ES-I3 (cell line): ENCODE measurements around the gene AMPH.

Source experiments
- H3K36me3 ChIP-seq: 2 replicates; pipeline ENCODE4 v1.6.1; 2013; ENCODE audit warnings: mild to moderate bottlenecking, low read length, control low read depth, moderate library complexity; ENCODE audit not compliant: insufficient read depth
- H3K4me1 ChIP-seq: 2 replicates; pipeline ENCODE4 v1.6.1; 2013; ENCODE audit warnings: mild to moderate bottlenecking, control low read depth, low read length; ENCODE audit not compliant: insufficient read depth
- H3K9ac ChIP-seq: 2 replicates; pipeline ENCODE4 v1.6.1; 2013; ENCODE audit warnings: low read depth, mild to moderate bottlenecking, low read length, moderate library complexity
- H3K9me3 ChIP-seq: 2 replicates; pipeline ENCODE4 v1.6.1; 2013; ENCODE audit warnings: mild to moderate bottlenecking, low read length, moderate library complexity; ENCODE audit not compliant: control insufficient read depth, insufficient read depth

The AMPH gene

DNA sequence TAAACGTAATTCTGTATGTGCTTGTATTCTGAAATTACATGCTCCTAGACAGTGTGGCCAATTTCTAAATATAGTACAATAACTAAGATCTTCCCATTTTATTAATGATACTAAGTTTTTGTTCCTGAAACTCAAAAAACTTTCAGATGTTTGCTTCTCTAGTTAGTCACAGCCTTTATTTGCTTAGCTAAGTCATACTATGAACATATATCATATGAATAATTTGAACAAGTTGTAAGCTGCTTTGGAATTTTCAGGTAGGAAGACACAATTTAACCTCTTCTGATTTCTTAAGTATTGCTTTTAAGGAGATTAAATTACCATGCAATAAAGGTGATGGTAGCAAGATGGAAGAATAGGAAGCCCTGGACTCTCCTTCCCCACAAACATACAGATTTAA is 148.7 kb downstream of the AMPH start:
- no peaks in the 10 kb centered on the region for H3K9me3 ChIP-seq
- H3K36me3 ChIP-seq = no peaks in the 10 kb centered on the region
- no peak overlapping the region for H3K9ac ChIP-seq
- no peaks in the 10 kb centered on the region for H3K4me1 ChIP-seq

DNA sequence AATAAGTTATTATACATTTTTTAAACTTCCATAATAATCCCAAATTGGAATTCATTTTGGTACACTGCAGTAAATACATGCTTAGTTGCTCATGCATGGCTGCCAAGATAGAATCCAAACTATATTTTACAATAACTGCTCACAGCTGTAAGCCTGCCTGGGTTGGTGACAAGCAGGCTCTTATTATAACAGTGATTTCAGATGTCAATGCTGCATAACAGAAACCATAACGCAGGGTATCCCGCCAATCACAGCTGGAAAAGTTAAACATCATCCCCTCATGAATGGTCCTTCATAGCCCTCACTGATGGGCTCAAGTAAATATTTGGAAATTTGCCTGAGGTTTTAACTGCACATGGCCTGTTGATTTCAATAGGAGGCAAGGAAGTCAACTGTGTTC is 149.8 kb downstream of the AMPH start:
- Histone ChIP-seq H3K9me3 (no peaks in the 10 kb centered on the region), H3K9ac (no peak overlapping the region), H3K36me3 (no peaks in the 10 kb centered on the region), H3K4me1 (no peaks in the 10 kb centered on the region)

DNA sequence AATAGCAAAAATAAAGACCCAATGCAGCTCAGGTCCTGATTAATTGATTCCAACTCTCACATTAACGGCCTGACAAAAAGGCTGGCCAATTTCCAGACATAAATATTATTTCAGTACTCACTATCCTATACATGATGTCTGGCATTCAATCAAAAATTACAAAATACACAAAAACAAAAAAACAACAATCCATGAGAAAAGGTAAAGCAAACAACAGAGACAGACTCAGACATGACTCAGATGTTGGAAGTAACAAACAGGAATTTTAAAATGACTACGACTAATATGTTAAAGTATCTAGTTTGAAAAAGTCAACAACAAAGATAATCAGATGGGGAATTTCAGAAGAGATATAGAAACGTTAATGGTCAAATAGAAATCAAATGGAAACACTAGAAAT is 152.8 kb downstream of the AMPH start:
- no peaks in the 10 kb centered on the region for H3K9me3 ChIP-seq
- H3K9ac ChIP-seq = no peak overlapping the region
- no peaks in the 10 kb centered on the region for H3K36me3 ChIP-seq
- H3K4me1 ChIP-seq = no peaks in the 10 kb centered on the region

DNA sequence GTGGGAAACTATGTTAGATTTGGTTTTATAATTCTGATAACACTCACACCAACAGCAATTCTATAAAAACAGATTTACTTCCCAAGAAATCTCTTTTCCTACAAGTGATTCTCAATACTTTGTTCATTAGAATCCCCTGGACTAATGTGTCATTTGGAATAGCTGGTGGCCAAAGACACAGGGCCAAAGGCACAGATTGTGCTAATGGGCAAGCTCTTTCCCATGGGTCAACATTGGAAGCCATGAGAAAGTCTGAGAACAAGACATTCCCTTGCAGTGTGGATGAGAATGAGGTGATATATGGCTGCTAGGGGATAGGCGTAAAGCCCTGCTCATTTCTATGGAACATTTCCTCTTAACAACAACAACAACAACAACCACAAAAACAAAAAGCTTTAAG is 153.8 kb downstream of the AMPH start:
- H3K36me3 ChIP-seq = no peaks in the 10 kb centered on the region
- H3K9ac ChIP-seq = no peak overlapping the region
- no peaks in the 10 kb centered on the region for H3K9me3 ChIP-seq

DNA sequence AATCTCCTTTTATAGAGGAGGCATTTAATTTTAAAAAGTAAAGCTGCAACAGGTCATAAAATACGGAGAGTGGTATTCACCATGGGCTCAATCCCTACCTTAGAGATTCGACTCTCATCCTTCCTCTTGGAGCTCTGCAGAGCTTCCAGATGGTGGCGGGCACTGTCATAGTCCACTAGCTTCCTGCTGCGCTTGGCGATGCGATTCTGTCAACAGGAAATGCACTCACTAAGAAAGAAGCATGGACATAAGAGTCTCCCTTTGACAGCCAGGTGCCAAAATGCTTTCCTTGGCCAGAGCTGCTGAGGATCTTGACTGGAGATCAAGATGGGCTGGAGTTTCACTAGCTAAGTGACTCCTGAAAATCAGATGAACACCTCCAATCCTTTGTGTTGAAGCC is 154.4 kb downstream of the AMPH start:
- no peaks in the 10 kb centered on the region for H3K9me3 ChIP-seq
- no peaks in the 10 kb centered on the region for H3K4me1 ChIP-seq
- H3K9ac ChIP-seq = no peak overlapping the region
- no peaks in the 10 kb centered on the region for H3K36me3 ChIP-seq

More for the DNA sequence above, 153.8 kb downstream of the AMPH start:
- no peaks in the 10 kb centered on the region for H3K4me1 ChIP-seq

DNA sequence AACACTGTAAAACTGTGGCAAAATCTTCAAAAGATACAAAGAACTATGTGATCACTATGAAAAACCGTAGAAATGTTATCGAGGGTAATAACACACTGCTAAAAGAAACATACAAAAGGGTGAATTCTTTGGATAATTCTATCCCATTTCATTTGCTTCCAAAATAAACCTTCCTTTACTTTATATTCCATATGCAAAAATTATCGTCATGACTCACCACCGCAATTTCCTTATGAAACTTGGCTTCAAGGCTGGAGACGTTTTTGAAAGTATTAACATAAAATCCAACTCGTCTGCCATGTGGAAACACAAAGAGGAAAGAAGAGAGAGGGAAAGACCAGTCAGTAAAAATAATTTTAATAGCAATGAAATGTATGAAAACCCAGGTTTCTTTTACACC is 165.2 kb downstream of the AMPH start:
- no peak overlapping the region for H3K9ac ChIP-seq
- no peaks in the 10 kb centered on the region for H3K9me3 ChIP-seq
- H3K4me1 ChIP-seq = no peaks in the 10 kb centered on the region
- no peaks in the 10 kb centered on the region for H3K36me3 ChIP-seq

DNA sequence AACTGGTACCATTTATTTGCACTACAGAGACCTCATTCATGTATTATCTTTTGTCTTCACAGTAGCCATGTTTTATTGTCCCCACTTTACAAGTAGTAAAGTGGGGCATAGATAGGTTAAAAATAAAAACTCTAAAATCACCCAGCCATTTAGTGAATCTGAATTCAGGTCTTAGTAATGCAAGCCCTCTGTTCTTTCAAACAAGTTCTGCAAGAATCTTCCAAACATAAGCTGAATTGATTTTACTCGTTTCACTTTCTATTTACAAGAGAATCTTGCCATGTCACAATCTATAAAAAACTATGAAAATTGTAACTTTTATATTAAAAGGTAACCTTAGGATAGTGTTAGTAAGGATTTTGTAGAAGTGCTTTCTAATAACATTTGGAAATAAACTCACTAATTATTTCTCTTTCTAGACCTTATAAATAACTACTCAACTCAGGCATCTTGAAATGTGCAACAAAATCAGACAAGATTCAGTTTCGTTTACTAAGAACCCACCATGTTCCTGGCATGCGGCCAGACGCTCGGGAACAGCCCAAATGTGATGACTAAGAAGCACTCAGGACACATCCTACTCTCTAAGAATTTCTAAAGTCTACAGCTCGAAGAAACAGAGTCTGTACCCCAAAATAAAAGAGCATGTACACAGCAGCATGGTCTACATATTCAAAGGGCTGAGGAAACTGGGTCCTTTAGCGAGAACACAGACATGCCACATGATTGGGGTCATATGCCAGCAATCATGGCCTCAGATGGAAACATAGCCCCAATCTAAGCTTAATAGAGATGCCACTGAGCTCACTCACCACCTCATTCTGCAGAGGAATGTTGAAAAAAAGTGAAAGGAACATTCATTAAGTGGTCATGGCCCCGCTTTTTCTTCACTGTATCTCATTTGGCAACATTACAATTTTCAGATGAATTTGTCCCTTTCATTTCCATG is 167.6 kb downstream of the AMPH start:
- Histone ChIP-seq H3K9ac (no peak overlapping the region), H3K4me1 (no peaks in the 10 kb centered on the region), H3K36me3 (no peaks in the 10 kb centered on the region), H3K9me3 (no peaks in the 10 kb centered on the region)

DNA sequence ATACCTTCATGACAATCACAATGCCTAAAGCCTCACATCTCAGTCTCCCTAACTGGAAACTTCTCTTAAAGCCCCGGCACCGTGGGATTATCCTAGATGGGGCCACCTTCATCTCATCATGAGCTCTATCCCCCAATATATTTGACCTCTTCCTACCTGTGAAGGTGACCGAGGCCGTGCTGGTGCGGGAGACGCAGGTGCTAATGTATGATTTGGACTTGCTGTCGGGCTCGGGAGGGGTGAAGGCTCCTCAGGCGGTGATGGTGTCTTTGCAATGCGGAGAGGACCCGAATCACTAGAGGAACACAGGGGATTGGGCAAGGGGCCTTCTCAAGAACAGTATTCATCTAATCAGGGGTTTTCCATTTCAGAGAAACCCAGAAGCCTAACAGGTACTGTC is 168.4 kb downstream of the AMPH start:
- Histone ChIP-seq H3K9ac (no peak overlapping the region), H3K9me3 (no peaks in the 10 kb centered on the region), H3K4me1 (no peaks in the 10 kb centered on the region), H3K36me3 (no peaks in the 10 kb centered on the region)

DNA sequence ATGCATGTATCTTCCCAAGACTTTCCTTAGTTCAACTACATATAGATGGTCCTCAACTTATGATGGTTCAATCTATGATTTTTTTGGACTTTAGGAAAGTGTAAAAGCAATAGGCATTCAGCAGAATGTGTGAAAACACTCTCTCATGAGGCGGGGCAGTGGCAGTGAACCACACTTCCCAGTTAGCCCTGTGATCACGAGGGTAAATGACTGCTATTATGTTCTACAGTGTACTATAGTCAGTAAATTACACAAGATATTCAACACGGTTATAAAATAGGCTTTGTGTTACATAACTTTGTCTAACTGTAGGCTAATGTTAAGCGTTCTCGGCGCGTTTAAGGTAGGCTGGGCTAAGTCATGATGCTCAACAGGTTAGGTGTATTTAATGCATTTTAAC is 169.3 kb downstream of the AMPH start:
- H3K9me3 ChIP-seq = no peaks in the 10 kb centered on the region
- no peaks in the 10 kb centered on the region for H3K4me1 ChIP-seq
- no peaks in the 10 kb centered on the region for H3K36me3 ChIP-seq
- no peak overlapping the region for H3K9ac ChIP-seq

DNA sequence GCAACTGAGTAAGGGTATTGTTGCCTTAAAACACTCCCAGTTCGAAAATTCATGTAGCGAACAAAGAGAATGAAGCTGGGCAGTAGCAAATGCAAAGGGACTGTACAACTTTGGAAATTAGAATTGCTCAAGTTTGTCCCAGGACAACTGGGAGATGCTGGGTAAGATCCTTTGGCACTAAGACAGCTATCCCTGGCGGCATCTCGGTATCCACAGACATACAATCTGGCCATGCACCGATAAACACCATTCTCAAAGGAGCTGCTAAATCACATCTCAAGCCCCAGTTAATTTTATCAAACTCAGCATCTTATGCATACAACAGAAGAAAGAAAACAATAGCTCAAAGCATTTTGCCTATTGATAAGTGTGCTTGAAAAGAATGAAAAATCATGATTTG is 177.3 kb downstream of the AMPH start:
- Histone ChIP-seq H3K9me3 (no peaks in the 10 kb centered on the region), H3K4me1 (no peaks in the 10 kb centered on the region; the same call in 1 of the 2 replicates), H3K9ac (no peak overlapping the region), H3K36me3 (no peaks in the 10 kb centered on the region)

DNA sequence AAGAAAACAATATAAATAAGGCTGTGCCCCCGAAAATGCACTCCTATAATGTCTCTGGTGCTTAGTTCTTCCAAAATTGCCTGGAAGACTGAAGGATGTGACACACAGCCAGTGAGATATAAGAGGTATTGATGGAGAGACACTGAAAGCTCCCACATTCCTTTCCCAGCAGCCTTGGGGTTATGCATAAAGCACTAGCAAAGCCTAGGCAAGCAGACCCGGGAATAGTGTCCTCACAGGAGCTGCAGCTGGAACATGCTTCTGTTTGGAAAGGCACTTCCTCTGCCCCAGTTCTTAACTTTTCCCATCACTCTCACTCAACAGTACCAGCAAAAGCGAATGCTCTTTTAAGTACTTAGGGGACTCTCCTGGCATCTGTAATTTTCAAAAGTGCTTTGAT is 178.0 kb downstream of the AMPH start:
- Histone ChIP-seq H3K4me1 (no peaks in the 10 kb centered on the region; the same call in 1 of the 2 replicates), H3K9ac (no peak overlapping the region), H3K9me3 (no peaks in the 10 kb centered on the region), H3K36me3 (no peaks in the 10 kb centered on the region)

DNA sequence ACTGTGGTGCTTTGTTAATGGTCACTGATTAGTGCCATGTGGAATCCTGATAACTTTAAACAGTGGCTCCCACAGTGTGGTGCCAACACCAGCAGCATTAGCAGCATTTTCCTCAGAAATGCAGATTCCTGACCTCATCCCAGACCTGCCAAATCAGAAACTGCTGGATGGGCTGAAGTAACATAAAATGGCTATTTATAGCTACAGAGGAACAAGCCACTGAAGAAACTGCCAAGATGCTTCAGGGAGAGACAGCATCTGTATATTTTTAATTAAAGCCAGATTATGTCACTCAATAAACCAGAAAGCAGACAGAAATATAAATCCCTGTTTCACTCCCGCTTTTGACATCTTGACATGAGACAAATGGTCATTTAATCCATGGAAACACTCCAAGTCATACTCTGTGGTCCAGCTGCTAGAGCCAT is 178.5 kb downstream of the AMPH start:
- Histone ChIP-seq H3K4me1 (no peaks in the 10 kb centered on the region; the same call in 1 of the 2 replicates), H3K36me3 (no peaks in the 10 kb centered on the region), H3K9me3 (no peaks in the 10 kb centered on the region), H3K9ac (no peak overlapping the region)

DNA sequence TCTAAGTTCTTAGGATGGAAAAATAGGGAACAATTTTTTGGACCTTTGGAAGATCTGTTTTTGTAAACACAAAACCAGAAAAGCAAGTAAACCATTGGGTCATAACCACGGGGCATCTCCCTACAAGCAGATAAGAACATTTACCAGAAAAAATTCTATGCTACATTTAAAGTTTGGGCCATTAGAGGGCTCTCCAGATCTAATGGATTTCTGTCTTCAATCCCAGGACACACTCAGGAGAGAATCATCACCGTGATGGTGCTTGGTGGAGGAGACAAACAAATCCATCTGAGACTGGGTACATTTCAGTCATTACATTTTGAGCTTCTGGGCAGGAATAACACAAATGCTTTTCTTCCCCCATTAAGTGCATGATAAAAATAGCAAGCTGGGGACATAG is 179.3 kb downstream of the AMPH start:
- no peak overlapping the region for H3K9ac ChIP-seq
- no peaks in the 10 kb centered on the region for H3K36me3 ChIP-seq
- H3K9me3 ChIP-seq = no peaks in the 10 kb centered on the region
- no peaks in the 10 kb centered on the region; the same call in 1 of the 2 replicates for H3K4me1 ChIP-seq

DNA sequence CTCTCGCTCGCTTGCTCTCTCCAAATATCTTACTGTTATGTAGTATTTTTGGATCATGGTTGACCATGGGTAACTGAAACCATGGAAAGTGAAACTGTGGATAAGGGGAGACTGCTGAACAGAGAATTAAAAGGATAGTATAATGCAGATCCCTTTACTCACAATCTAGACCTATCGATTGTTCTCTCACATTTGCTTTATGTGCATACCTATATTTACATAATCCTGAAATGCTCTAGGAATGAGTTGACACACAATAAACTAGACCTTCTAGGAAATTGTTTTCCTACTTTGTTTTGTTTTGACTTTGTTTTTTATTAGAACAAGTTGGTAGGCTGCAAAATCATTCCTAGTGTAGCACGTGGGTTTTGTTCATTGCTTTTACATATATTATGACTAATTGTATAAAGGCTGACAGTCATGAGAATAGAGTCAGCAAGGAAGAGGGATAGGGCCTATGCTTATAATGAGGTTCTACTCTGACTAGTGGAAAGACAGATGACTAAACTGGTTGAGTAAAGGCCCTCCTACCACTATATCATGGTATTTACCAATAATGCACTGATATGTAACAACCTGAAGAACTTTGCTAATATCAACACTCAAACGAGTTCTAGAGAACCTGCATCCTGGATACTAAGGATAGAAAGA is 182.5 kb downstream of the AMPH start:
- Histone ChIP-seq H3K4me1 (no peaks in the 10 kb centered on the region; the same call in 1 of the 2 replicates), H3K9me3 (no peaks in the 10 kb centered on the region), H3K9ac (no peak overlapping the region), H3K36me3 (no peaks in the 10 kb centered on the region)

DNA sequence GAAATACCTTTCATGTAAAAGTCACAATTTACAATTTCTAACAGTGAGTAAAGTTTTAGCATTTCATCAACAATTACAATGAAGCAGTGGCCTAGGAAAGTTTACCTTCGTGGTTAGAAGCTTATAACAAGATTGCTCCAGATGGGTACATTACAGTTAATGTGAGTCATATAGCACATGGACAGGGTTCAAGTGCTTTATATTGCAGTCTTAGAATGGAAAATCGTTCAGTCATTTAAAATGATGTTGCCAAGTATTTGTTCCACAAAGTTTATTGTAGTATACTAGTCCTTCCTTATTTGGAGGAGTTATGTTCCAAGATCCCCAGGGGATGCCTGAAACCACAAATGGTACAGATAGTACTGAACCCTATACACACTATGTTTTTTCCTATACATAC is 183.1 kb downstream of the AMPH start:
- Histone ChIP-seq H3K9me3 (no peaks in the 10 kb centered on the region), H3K9ac (no peak overlapping the region), H3K36me3 (no peaks in the 10 kb centered on the region), H3K4me1 (no peaks in the 10 kb centered on the region)
